8988T (cell line): ENCODE results near the gene HOPX.
A peak's percentile ranks its signal among the peaks of the same experiment; 100 is the strongest.
"Not testable (repeated sequence)": the region's sequence is repeated elsewhere in the genome, so short reads cannot be mapped to it uniquely, and the experiment has no call there.

Experiments used
- DNase-seq: peaks from one replicate; pipeline ENCODE4 v3.0.0; 2011

The HOPX gene

DNA sequence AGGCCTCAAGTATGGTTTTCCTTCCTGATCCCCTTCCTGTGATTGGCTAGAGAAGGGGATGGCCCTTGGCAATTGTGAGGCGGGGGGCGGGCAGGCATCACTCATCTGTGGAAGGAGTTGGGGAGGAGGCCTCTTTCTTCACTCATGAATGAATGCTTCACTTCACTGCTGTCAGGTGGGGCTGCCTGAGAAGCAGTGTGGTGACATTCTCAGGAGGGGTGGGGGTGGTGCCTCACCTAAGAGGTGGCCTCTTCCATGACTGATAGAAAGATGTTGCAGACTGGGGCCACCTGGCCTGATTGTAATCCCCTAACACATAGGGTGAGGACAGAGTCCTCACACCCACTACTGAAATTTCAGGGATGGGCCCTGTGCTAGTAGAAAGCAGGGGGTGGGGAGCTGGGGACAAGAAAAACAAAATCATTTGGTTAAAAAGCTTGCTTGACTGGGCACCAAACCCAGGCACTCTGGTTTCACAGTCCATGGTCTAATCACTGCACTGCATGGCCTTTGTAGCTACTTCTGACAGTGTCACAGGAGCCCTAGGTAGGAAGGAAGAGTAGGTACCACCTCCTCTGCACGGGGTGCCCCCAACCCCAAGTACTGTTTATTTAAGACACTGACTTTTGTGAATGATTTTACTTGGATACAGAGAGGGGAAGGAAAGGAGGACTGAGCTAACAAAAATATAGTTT lies 5.6 kb upstream of the HOPX start:
- no peak for DNase-seq

GRCh38 chr4:56684320-56685050 lies 3.4 kb upstream of the HOPX start:
- no peak for DNase-seq

DNA sequence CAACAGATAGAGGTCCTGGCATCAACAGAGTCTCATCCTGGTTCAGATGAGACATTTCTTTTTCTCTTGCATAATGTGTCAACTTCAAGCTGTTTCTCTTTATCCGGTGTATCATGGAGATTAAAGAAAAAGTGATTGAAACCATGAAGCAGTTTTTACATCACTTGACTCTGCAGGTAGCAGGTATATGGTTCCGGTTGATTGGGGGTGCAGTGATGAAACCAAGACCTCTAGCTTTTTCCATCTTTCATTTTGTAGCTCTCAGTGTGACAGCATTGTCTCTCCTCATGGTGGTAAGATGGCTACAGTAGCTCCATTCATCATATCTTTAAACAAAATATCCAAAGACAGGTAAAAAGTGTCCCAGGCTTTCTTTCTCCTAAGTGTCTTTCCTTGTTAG lies 2.4 kb upstream of the HOPX start:
- DNase-seq, result no peak

- no peak for DNase-seq
These were observed 893 bp upstream of the HOPX start for GRCh38 chr4:56681853-56682525.

GRCh38 chr4:56680266-56680665 lies 830 bp downstream of the HOPX start:
- DNase-seq, result no peak

DNA sequence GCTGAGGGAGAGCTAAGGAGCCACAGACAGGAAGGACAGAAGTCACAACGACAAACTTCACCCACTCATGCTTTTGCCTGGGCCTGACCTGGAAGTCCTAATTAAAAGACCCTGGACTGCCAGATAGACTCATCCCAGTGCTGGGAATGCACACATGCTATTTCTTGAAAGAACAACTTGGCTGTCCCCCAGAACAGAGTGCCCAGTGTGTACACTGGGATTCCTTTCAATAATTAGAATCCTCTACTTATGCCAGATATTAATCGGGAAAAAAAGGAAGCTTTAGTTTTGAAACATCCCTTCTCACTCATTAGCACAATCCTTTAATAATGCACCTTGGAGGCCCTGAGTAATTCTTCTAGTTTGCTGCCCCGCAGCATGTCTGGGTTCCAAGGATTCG lies 3.4 kb downstream of the HOPX start:
- no peak for DNase-seq

- no peak for DNase-seq
These were observed 6.1 kb downstream of the HOPX start for GRCh38 chr4:56674984-56675383.

DNA sequence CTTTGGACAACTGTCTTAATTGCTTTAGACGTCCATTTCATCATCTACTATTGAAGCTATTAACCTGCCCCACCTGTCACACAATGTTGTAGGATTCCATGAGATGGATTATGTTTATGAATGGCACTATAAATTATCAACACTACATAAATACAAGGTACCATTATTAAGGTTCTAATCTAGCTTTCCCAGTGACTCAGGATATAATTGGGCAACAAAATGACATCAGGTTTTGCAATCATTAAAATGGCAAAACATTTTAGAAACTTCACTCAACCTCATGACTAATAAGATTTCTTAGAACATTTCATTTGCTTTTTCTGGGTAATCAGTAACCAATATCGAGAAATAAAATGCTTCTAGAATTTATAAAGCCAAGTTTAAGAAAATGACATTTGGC lies 9.2 kb downstream of the HOPX start:
- no peak for DNase-seq

GRCh38 chr4:56671373-56671772 lies 9.7 kb downstream of the HOPX start:
- no peak for DNase-seq

DNA sequence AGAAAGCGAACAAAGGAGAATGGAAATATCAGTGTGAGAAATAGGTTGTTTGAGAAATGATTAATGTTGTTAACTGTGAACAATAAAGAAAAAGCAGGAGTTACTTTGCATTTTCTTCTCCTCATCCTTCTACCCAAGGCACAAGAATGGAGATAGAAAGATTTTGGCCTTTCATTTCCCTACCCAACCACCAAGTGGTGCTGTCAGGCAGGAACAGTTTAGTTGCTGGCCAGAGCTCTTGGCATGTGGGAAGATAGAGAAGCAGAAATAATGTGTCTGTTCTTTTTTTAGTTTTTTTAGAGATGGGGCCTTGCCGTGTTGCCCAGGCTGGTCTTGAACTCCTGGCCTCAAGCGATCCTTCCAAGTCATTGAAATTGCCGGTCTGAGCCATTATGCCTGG lies 12.8 kb downstream of the HOPX start:
- DNase-seq, result peak; percentile 43

GRCh38 chr4:56667396-56667795 lies 13.7 kb downstream of the HOPX start:
- not testable (repeated sequence) for DNase-seq

DNA sequence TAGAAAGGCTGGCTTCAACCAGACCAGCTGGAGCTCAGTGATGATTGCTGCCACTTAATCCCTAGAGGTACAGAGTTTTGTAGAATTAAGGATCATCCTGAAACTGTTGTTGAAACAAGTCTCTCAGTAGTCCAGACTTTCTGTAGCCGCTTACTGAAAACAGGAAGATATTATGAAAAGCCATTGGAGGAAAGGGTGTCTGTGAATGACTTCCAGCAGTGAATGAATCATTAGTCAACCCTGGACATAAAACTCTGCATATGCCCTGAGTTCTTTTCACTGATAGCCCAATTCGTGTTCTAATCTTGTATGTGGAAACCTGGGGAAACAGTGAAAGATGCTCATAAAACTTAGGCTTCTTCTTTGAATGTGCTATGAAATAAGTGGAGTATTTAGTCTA lies 14.8 kb downstream of the HOPX start:
- no peak for DNase-seq

- no peak for DNase-seq
These were observed 15.3 kb downstream of the HOPX start for GRCh38 chr4:56665781-56666180.

DNA sequence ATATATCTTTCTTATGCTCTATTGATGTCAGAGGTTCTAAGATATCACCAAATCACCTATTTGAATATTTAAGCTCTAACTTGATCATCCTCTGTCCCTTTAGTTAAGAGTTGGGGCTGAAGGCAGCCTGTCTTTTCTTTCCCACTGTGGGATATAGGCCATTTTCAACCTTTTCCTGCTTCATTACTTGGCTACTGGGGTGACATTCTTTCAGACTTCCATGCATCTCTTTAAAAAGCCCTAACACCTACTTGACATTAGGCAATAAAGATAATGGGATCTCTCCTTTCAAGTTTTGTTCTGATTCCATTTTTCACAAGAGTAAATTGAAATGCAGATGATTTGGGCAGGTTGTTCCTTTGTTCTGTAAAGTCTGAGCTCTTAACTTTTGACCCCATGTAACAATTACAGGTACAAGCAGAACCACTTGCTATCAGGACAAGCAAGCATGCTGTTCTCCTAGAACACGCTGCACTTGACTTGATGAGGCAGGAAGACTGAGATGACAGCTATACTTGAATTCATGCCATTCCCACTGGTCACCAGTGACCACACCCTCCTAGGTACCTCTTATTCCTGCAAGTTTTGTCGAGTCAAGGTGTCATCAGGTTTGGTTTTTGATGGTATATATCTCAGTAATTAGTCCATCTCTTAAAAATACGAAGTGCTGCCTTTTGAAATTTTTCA lies 18.2 kb downstream of the HOPX start:
- no peak for DNase-seq

DNA sequence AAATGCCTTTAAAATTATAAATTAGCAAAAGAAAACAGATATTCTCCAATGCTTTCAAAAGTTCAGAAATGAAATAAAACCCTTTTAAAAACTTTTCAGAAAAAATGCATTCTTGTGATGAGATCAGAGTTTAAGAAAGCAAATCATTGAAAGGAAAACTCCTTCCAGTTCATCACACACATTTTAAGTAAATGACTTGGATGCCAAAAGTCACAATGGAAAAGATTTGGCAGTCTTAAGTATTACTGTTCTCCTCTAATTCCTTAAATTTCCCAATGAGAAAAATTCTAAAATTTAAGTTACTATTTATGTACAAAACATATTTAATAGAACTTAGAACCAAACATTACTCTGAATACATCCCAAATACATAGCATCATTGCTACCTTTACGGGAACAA lies 21.1 kb downstream of the HOPX start:
- DNase-seq, result no peak

- no peak for DNase-seq
These were observed 22.6 kb downstream of the HOPX start for GRCh38 chr4:56658528-56658927.

DNA sequence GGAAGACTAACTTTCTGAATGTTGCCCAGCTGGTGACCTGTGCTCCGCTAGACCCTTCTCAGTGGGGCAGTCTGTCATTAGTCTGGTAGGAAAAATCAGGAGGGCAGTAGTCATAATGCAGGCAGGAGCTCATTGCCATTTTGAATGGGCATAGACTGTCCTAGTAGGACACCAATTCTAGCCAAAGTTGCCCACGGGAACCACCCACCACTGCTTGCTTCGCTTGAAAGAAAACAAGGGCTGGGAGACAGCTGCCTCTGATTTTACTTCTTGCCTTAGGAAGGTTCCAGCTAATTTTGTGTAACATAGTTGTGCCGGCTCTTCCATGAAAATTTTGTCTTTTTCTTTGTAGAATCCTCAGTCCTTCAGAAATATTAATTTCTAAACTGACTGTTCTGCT lies 23.3 kb downstream of the HOPX start:
- DNase-seq, result no peak

DNA sequence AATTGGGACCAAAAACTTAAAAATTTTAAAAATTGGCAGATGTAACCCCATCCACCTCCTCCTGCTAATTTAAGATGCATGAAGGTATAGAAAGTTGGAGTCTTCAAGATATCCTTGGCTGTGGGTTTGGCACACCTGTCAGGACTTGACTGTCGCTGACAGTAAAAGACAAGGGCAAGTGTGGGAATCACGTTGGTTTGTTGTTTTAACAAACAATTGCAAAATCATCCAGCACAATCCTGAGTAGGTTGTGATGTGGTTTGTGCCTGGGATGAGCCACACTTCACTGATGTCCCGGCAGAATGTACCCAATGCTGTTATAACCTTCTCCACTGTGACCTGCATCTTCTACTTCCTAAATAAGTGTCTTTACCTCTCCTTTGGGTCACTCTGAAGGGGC lies 24.0 kb downstream of the HOPX start:
- DNase-seq, result no peak

- no peak for DNase-seq
These were observed 24.8 kb downstream of the HOPX start for GRCh38 chr4:56656346-56656643.

DNA sequence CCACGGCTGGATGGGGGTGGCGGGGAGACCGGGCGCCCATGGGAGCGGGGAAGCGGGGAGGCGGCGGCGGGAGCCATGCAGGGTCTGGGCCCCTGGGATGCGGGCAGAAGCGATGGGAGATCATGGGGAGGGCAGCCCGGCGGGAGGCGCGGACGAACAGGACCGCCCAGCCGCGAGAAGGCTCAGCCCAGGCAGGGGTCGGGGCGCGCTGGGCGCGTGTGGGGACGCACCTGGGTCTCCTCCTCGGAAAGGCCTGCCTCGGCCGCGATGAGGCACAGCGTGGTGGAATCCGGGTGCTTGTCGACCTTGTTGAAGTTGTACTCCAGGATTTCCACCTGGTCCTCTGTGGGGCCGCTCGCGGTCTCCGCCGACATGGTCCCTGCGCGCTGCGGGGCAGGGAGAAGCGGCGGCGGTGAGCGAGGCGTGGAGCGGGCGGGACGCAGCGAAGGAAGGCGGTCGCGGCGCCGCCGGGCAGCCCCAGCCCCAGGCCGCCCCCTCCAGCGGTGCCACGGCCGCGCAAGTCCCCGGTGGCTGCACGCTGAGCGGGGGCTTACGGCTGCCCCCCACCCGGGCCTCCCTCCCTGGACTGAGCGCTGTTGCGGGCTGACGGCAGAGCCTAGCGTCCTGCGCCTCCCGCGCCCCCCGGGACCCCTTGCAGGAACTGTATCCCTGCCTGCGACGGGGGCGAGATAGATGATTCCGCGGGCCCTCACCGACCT lies 25.3 kb downstream of the HOPX start:
- DNase-seq, result no peak

DNA sequence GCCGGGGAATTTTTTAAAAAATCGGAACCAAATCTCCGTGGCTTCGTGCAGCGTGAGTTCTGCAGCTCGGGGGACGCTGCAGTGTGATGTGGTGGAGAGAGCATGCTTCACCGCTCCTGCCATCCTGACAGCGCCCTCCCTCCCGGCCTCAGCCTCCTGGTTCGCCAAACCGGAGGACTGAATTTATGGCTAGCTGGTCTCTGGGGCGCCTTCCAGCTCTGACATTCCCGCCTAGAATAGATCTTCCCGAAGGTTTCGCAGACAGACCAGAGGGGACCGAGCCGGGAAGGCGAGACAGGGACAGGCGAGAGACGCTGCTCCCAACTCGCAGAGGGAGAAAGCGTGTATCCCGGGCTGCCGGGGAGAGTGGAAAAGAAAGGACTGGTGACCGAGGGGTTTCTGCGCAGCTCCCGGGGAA lies 25.9 kb downstream of the HOPX start:
- no peak for DNase-seq

DNA sequence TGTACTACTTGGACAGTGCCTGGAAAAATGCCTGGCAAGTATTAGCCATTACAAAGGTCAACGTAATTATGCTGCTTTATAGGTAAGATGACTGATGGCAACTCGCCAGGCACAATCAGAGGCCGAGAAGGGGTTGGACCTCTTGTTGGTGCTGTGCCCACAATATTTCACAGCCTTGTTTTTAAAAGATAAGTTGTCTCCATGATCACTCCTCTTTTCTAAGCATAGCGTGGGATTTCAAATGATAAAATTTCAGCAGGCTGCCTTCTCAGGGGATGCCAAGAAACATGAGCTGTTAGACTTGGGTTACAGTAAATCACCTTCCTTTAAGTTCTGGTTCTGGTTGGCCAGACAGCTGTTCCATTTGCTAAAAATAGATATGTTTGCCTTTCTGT lies 26.9 kb downstream of the HOPX start:
- no peak for DNase-seq
